Retinal pigment epithelial cell (primary cell): ENCODE results near the gene SLC16A9.
A peak's percentile ranks its signal among the peaks of the same experiment; 100 is the strongest.
"Not testable (repeated sequence)": the region's sequence is repeated elsewhere in the genome, so short reads cannot be mapped to it uniquely, and the experiment has no call there.

Source experiments
- DNase-seq: peaks from one replicate; pipeline ENCODE4 v3.0.0-alpha.2; 2010; ENCODE audit warnings: low read depth
- H3K4me3 ChIP-seq: 2 replicates; pipeline ENCODE4 v1.5.1; 2011; ENCODE audit warnings: mild to moderate bottlenecking, low read length, control low read depth, moderate library complexity
- CTCF ChIP-seq: conservative IDR thresholded peaks from 2 replicates; pipeline ENCODE4 v1.5.1; 2011; ENCODE audit warnings: low read depth, low read length, control low read depth, inconsistent platforms

The SLC16A9 gene

DNA sequence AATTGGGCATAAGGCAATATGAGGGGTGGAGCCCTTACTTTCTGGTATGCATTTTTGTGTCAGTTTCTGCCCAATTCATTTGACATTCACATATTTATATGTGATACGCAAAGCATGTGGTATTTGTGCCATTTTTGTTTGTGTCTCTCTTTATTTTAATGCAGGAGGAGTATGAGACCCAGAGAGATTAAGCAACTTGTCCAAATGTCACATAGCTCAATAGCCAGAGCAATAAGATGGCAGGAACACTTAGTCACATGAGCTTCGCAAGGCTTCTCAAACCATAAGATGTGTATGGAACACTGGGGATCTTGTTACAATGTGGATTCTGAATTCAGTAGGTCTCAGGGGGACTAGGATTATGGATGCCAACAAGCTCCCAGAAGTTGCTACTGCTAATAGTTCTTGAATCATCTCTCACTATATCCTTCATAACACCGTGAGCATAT lies 24.4 kb upstream of the SLC16A9 start:
- no peak for DNase-seq
- no peak for TF ChIP-seq CTCF
- H3K4me3 ChIP-seq, result no peak overlapping the region

GRCh38 chr10:59733321-59734013 lies 23.8 kb upstream of the SLC16A9 start:
- DNase-seq, H3K4me3 ChIP-seq: not testable (repeated sequence)

GRCh38 chr10:59732849-59733248 lies 23.2 kb upstream of the SLC16A9 start:
- not testable (repeated sequence) for H3K4me3 ChIP-seq

DNA sequence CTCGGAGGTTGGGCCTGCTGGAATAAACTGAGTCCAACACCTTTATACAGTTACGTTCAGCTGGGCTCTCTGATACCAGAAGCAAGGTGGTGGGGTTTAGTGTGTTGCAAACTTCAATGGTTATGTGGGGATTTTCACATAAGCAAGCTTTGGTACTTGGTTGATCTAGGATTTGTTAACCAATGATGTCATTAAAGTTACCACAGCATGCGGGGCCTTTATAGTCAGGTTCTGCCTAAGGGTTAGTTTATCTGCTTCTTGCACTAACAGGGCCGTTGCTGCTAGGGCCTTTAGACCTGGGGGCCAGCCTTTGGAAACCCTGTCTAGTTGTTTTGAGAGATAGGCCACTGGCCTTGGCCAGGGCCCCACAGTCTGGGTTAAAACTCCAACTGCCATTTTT lies 19.5 kb upstream of the SLC16A9 start:
- DNase-seq, H3K4me3 ChIP-seq: not testable (repeated sequence)

More at GRCh38 chr10:59732849-59733248, 23.2 kb upstream of the SLC16A9 start:
- not testable (repeated sequence) for DNase-seq

- DNase-seq, result no peak
- TF ChIP-seq CTCF, result no peak
Observed at GRCh38 chr10:59724098-59724938, 14.7 kb upstream of the SLC16A9 start.

DNA sequence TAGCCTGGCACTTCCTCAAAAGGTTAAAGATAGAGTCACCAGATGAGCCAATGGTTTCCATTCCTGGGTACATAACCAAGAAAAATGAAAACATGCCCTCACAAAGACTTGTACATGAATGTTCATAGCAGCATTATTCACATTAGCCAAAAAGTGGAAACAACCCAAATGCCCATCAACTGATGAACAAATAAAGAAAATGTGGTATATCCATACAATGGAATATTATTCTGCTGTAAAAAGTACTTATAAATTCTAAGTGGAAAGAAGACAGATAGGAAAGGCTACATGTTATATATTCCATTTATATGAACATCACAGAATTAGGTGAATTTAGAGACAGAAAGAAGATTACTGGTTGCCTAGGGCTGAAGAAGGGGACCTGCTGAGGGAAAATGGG lies 10.7 kb upstream of the SLC16A9 start:
- no peak for TF ChIP-seq CTCF
- H3K4me3 ChIP-seq, result no peak overlapping the region
- DNase-seq, result no peak

More at GRCh38 chr10:59724098-59724938, 14.7 kb upstream of the SLC16A9 start:
- no peak overlapping the region for H3K4me3 ChIP-seq

- H3K4me3 ChIP-seq, result no peak overlapping the region
- DNase-seq, result no peak
- TF ChIP-seq CTCF, result peak; percentile 16
Observed at GRCh38 chr10:59719374-59719773, 9.7 kb upstream of the SLC16A9 start.

GRCh38 chr10:59718257-59718656 lies 8.6 kb upstream of the SLC16A9 start:
- H3K4me3 ChIP-seq, result no peak overlapping the region
- no peak for TF ChIP-seq CTCF
- DNase-seq, result no peak
